Astrocyte (in vitro differentiated cells and primary cell): Measurements from ENCODE around the gene SLBP.

ENCODE experiments used
- EZH2 ChIP-seq: IDR thresholded peaks from 2 replicates; pipeline ENCODE4 v1.6.1; 2012; ENCODE audit warnings: mild to moderate bottlenecking, low read length, inconsistent platforms; ENCODE audit not compliant: insufficient read depth
- TF ChIP-seq, protein P1 (sequence below): IDR thresholded peaks from 2 replicates; pipeline ENCODE4 v1.5.1; 2011; ENCODE audit warnings: low read depth, mild to moderate bottlenecking, inconsistent platforms, low read length, moderate library complexity; ENCODE audit not compliant: insufficient read depth

GRCh38 chr4:1678244-1678643 is 33.9 kb downstream of the SLBP start:
- TF ChIP-seq, protein P1, sequence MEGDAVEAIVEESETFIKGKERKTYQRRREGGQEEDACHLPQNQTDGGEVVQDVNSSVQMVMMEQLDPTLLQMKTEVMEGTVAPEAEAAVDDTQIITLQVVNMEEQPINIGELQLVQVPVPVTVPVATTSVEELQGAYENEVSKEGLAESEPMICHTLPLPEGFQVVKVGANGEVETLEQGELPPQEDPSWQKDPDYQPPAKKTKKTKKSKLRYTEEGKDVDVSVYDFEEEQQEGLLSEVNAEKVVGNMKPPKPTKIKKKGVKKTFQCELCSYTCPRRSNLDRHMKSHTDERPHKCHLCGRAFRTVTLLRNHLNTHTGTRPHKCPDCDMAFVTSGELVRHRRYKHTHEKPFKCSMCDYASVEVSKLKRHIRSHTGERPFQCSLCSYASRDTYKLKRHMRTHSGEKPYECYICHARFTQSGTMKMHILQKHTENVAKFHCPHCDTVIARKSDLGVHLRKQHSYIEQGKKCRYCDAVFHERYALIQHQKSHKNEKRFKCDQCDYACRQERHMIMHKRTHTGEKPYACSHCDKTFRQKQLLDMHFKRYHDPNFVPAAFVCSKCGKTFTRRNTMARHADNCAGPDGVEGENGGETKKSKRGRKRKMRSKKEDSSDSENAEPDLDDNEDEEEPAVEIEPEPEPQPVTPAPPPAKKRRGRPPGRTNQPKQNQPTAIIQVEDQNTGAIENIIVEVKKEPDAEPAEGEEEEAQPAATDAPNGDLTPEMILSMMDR, result no peak
- no peak for TF ChIP-seq EZH2
